Gastrocnemius medialis (tissue), 4 donors: ENCODE data around the gene UGT1A9. TPM values are rescaled to one million over a fixed set of nuclear protein-coding genes. Genes with fewer than 3 reads are reported as not detected.
"Not testable (repeated sequence)": the region's sequence is repeated elsewhere in the genome, so short reads cannot be mapped to it uniquely, and the experiment has no call there.

Experiments used
- ATAC-seq, 2 donors: fragments of 150-250 bp; one replicate each; pipeline ENCODE4 v1.9.1; 2016
- DNase-seq, 2 donors: peaks; one replicate each; pipeline ENCODE4 v3.0.0-alpha.2; 2019
- H3K27ac ChIP-seq, 4 donors: fragments of 200-600 bp; sonication (generic); 1 replicate in 1 of 4; 2 replicates in 3 of 4; pipeline ENCODE4 v1.5.1; 2016 to 2018; ENCODE audit warnings: mild to moderate bottlenecking in 2 of 4, moderate library complexity in 1 of 4
- H3K27me3 ChIP-seq, 3 donors: fragments of 200-600 bp; sonication (generic) in 2 of 3; 1 replicate in 1 of 3; 2 replicates in 2 of 3; pipeline versions ENCODE4 v1.5.1 to v1.6.0; 2016 to 2019; ENCODE audit warnings: mild to moderate bottlenecking in 1 of 3, moderate library complexity in 1 of 3
- H3K36me3 ChIP-seq, 2 donors: fragments of 200-600 bp; sonication (generic) in 1 of 2; one replicate each; pipeline ENCODE4 v1.5.1; 2017 to 2018
- H3K4me1 ChIP-seq, 2 donors: fragments of 200-600 bp; sonication (generic) in 1 of 2; one replicate each; pipeline ENCODE4 v1.5.1; 2016 to 2017; ENCODE audit warnings: mild to moderate bottlenecking in 2 of 2
- H3K4me3 ChIP-seq, 4 donors: fragments of 200-600 bp; sonication (generic) in 3 of 4; 1 replicate in 1 of 4; 2 replicates in 3 of 4; pipeline ENCODE4 v1.5.1; 2016 to 2019; ENCODE audit warnings: mild to moderate bottlenecking in 2 of 4
- H3K9me3 ChIP-seq, 3 donors: fragments of 200-600 bp; sonication (generic) in 2 of 3; 1 replicate in 1 of 3; 2 replicates in 2 of 3; pipeline ENCODE4 v1.5.1; 2016 to 2019
- CTCF ChIP-seq, 5 experiments: fragments of 450-650 bp in 3 of 5; fragments of 200-600 bp in 2 of 5; sonication (generic) in 2 of 5; IDR thresholded peaks in 4 of 5; conservative IDR thresholded peaks in 1 of 5; 1 replicate in 4 of 5; 2 replicates in 1 of 5; pipeline ENCODE4 v1.5.1; 2016 to 2019; ENCODE audit warnings: antibody characterized with exemption in 5 of 5, mild to moderate bottlenecking in 3 of 5, moderate library complexity in 3 of 5
- POLR2A ChIP-seq, 2 donors: fragments of 450-650 bp; IDR thresholded peaks; one replicate each; pipeline ENCODE4 v1.6.1; 2017; ENCODE audit warnings: antibody characterized with exemption in 2 of 2, mild to moderate bottlenecking in 2 of 2, moderate library complexity in 2 of 2
- in situ Hi-C, 4 donors: fragments of 200-750 bp; cut with MboI; loops; one replicate each; pipeline versions ENCODE4 v1.15.0 to v1.8.0; 2017; ENCODE audit warnings: low sequenced_read_pairs in 4 of 4
- intact Hi-C: fragments of 100-400 bp; cut with DNase I; formaldehyde crosslinking; loops from one replicate; pipeline ENCODE4 v1.15.1; 2023; ENCODE audit warnings: low total_unique reads
- total RNA-seq, 4 donors: library from RNA; depleted of rRNA; stranded (reverse); fragments of >200 nt; gene quantifications; one replicate each; pipeline versions ENCODE4 v1.1.0 to v1.2.3, GENCODE V29; 2016

Gene UGT1A9
- total RNA-seq, 4 donors from 2014 or later, result 0.13 to 0.38 TPM; not detected in 2

- no peak for ATAC-seq
- no peak for TF ChIP-seq POLR2A (IDR thresholded peaks at IDR 0.05)
- TF ChIP-seq CTCF (IDR thresholded peaks at IDR 0.05 in 4 of 5, conservative IDR thresholded peaks at IDR 0.05 in 1 of 5), result no peak
- no peaks in the 10 kb centered on the region for H3K9me3 ChIP-seq
- in situ Hi-C loops (no loop called here), intact Hi-C loops (no loop called here)
- H3K4me3 ChIP-seq, result no peak overlapping the region
- no peak overlapping the region for H3K27ac ChIP-seq
- no peaks in the 10 kb centered on the region for H3K4me1 ChIP-seq
- no peak for DNase-seq
- no peaks in the 10 kb centered on the region for H3K36me3 ChIP-seq
- no peaks in the 10 kb centered on the region for H3K27me3 ChIP-seq
Observed at GRCh38 chr2:233747283-233747544, 75.5 kb downstream of the UGT1A9 start.

GRCh38 chr2:233750689-233751088 is 79.0 kb downstream of the UGT1A9 start:
- H3K36me3 ChIP-seq, H3K4me3 ChIP-seq, ATAC-seq, in situ Hi-C loops, H3K9me3 ChIP-seq, H3K27me3 ChIP-seq, H3K27ac ChIP-seq, intact Hi-C loops, DNase-seq, H3K4me1 ChIP-seq: not testable (repeated sequence)

GRCh38 chr2:233751212-233752009 is 79.7 kb downstream of the UGT1A9 start:
- not testable (repeated sequence) for ATAC-seq

GRCh38 chr2:233754872-233755611 is 83.3 kb downstream of the UGT1A9 start:
- in situ Hi-C loops, result no loop called here
- Histone ChIP-seq H3K27me3 (no peaks in the 10 kb centered on the region), H3K4me3 (no peak overlapping the region), H3K9me3 (no peaks in the 10 kb centered on the region), H3K36me3 (no peaks in the 10 kb centered on the region), H3K4me1 (no peaks in the 10 kb centered on the region), H3K27ac (no peak overlapping the region)
- ATAC-seq, result no peak
- TF ChIP-seq CTCF (IDR thresholded peaks at IDR 0.05 in 4 of 5, conservative IDR thresholded peaks at IDR 0.05 in 1 of 5) (no peak), POLR2A (IDR thresholded peaks at IDR 0.05) (no peak)
- no peak for DNase-seq
- intact Hi-C loops, result no loop called here

More at GRCh38 chr2:233751212-233752009, 79.7 kb downstream of the UGT1A9 start:
- H3K27ac ChIP-seq, DNase-seq, H3K4me1 ChIP-seq, H3K4me3 ChIP-seq, in situ Hi-C loops, H3K36me3 ChIP-seq, H3K27me3 ChIP-seq, H3K9me3 ChIP-seq, intact Hi-C loops: not testable (repeated sequence)

GRCh38 chr2:233756429-233757081 is 84.9 kb downstream of the UGT1A9 start:
- DNase-seq (no peak), ATAC-seq (no peak)
- H3K4me1 ChIP-seq, result no peaks in the 10 kb centered on the region
- in situ Hi-C loops (no loop called here), intact Hi-C loops (no loop called here)
- no peak overlapping the region for H3K27ac ChIP-seq
- H3K4me3 ChIP-seq, result no peak overlapping the region
- H3K9me3 ChIP-seq, result no peaks in the 10 kb centered on the region
- H3K36me3 ChIP-seq, result no peaks in the 10 kb centered on the region
- no peak for TF ChIP-seq POLR2A (IDR thresholded peaks at IDR 0.05)
- TF ChIP-seq CTCF (IDR thresholded peaks at IDR 0.05 in 4 of 5, conservative IDR thresholded peaks at IDR 0.05 in 1 of 5), result no peak
- no peaks in the 10 kb centered on the region for H3K27me3 ChIP-seq
